ENCODE results near the gene TPO.

TPO gene

DNA sequence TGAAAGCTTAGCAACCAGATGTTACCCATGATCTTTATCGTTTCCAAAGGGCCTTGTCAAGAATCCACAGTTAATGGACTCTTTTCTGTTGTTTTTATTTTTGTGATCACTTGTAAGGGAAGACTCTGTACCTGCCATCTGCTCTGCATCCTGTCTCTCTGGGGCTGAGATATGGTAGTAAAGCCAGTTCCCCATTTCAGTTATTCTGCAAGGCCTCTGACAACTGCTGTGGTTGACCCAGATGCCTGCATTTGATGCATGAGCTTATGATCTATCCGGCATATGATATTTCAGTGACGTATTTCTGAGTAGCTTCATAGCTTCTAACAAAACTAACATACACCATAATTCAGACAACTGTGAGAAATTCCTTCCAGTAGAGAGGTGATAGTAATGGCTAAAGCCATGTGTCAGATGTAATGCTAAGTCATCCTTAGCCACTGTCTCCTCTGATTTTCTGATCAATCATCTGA is 105.1 kb downstream of the TPO start:
- no peak overlapping the region for H3K4me3 ChIP-seq (ENCODE audit: low read depth, low read length)

DNA sequence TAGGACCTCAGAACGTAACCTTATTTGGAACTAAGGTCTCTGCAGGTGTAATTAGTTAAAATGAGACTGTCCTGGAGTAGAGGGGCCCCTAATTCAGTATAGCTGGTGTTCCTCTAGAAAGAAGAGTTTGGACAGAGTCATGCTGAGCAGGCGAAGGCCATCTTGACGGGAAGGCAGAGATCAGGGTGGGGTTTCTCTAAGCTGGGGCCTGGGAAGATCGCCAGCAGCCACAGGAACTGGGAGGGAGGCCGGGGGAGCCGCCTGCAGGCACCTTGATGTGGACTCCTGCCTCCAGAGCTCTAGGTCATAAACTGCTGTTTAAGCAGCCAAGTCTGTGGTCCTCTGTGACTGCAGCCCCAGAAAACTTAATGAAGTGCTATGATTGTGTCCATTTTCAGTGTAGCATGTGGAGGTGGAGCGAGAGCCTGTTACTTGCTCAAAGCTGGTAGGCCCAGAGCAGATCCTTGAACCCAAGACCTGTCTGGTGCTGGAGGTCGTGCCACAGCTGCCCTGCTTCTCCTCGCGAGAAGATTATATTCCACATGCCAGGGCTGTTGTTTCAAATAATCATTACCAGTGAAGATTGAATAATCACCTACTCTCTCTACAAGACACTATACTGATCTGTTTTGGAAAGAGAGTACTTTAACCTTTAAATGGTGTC is 105.7 kb downstream of the TPO start:
- H3K4me3 ChIP-seq (ENCODE audit: low read depth, low read length): no peak overlapping the region

GRCh38 chr2:1521191-1521877 is 108.1 kb downstream of the TPO start:
- H3K4me3 ChIP-seq (ENCODE audit: low read depth, low read length): no peak overlapping the region

GRCh38 chr2:1521878-1522830 is 108.9 kb downstream of the TPO start:
- H3K4me3 ChIP-seq (ENCODE audit: low read depth, low read length): no peak overlapping the region

DNA sequence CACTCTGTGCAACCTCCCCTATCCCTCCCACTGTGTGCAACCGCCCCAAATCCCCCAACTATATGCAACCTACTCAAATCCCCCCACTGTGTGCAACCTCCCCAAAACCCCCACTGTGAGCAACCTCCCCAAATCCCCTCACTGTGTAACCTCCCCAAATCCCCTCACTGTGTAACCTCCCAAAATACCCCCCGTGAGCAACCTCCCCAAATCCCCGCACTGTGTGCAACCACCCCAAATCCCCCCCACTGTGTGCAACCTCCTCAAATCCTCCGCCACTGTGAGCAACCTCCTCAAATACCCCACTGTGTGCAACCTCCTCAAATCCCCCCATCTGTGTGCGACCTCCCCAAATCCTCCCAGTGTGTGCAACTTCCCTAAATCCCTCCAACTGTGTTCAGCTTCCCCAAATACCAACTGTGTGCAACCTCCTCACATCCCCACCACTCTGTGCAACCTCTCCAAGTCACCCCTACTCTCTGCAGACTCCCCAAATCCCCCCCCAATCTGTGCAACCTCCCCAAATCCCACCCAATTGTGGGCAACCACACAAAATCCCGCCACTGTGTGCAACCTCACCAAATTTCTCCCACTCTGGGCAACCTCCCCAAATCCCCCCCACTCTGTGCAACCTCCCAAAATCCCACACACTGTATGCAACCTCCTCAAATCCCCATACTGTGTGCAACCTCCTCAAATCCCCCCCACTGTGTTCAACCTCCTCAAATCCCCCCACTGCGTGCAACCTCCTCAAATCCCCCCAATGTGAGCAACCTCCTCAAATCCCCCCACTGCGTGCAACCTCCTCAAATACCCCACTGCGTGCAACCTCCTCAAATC is 114.1 kb downstream of the TPO start:
- H3K4me3 ChIP-seq (ENCODE audit: low read depth, low read length): no peak overlapping the region

DNA sequence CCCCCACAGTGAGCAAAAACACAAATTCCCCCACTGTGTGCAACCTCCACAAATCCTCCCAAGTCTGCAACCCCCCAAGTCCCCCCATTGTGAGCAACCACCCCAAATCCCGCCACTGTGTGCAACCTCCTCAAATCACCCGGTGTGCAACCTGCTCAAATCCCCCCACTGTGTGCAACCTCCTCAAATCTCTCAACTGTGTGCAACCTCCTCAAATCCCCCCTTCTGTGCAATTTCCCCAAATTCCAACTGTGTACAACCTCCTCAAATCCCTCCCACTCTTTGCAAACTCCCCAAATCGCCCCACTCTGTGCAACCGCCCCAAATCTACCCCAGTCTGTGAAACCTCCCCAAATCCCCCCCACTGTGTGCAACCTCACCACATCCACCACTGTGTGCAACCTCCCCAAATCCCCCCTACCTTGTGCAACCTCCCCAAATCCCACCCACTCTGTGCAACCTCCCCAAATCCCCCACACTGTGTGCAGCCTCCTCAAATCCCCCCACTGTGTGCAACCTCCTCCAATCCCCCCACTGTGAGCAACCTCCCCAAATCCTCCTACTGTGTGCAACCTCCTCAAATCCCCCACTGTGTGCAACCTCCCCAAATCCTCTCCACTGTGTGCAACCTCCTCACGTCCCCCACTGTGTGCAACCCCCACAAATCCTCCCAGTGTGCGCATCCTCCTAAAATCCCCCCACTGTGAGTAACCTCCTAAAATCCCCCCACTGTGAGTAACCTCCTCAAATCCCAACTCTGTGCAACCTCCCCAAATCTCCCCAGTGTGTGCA is 115.2 kb downstream of the TPO start:
- no peak overlapping the region for H3K4me3 ChIP-seq (ENCODE audit: low read depth, low read length)

DNA sequence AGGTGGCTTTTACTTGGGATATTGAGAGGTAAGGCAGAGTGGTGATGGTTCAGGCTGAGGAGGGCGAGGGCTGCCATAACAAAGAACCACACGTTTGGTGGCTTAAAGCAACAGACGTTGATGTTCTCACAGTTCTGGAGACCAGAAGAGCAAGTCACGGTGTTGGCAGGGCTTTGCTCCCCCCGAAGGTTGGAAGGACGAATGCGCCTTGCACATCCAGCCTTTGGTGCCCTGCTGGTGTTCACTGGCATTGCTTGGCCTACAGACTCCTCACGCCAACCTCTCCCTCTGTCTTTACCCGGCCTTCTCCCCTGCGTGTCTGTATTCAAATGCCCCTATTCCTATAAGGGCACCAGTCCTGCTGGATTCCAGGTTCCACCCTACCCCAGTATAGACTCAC is 125.4 kb downstream of the TPO start:
- H3K4me3 ChIP-seq (ENCODE audit: low read depth, low read length): no peak overlapping the region

DNA sequence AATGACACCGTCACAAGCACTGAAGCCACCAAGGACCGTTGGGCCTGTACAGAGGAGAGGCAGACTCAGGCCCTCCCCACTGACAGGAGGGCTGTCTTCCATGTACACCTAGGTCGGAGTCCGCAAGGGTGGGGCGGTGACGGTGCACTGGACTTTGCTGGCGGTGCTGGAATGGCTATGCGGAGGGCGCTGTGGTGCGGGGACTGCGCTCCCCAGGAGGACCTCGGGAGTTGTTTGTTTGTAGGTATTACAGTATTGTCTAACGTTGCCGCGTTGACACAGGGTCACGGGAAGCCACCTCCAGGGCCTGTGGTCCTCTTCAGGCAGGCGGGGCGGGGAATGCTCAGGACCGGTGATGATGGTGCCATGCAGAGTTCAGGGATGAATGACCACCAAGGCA is 126.2 kb downstream of the TPO start:
- H3K4me3 ChIP-seq (ENCODE audit: low read depth, low read length): no peak overlapping the region

GRCh38 chr2:1539973-1540372 is 126.7 kb downstream of the TPO start:
- H3K4me3 ChIP-seq (ENCODE audit: low read depth, low read length): no peak overlapping the region

DNA sequence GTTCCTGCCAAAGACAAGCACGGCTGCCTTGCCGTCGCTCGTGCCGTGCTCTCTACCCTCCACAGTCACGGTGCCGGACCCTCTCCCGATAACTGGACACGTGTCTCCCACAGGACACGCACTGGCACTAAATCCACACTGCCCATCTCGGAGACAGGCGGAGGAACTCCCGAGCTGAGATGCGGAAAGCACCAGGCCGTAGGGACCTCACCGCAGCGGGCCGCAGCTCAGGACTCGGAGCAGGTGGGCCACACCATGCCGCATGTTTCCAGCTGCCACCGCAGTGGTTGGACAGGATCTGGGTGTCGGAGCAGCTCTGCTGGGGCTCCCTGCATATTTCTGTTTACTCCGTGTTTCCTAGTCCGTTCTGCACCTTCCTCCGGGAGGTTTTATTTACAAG is 127.2 kb downstream of the TPO start:
- H3K4me3 ChIP-seq (ENCODE audit: low read depth, low read length): no peak overlapping the region

DNA sequence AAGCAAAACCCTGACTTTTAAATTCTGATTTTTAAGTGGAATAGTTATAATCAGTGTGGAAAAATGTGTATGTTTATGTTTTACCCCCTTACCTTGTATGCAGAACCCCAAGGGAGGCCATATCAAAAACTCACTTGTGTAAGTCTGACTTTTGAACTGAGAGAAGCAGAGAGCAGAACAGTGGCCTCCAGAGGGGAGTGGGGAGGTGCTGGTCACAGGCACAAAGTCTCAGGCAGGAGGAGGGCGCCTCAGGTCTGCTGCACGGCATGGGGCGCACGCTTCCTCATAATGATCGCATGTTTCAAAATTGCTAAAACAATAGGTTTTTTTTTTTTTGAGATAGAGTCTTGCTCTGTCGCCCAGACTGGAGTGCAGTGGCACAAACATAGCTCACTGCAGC is 127.8 kb downstream of the TPO start:
- H3K4me3 ChIP-seq (ENCODE audit: low read depth, low read length): no peak overlapping the region

- H3K4me3 ChIP-seq (ENCODE audit: low read depth, low read length): no peak overlapping the region
Observed at GRCh38 chr2:1541819-1542475, 128.7 kb downstream of the TPO start.

- H3K4me3 ChIP-seq (ENCODE audit: low read depth, low read length): no peak overlapping the region
Observed at GRCh38 chr2:1542971-1543370, 129.7 kb downstream of the TPO start.

GRCh38 chr2:1543776-1544477 is 130.7 kb downstream of the TPO start:
- no peak overlapping the region for H3K4me3 ChIP-seq (ENCODE audit: low read depth, low read length)

DNA sequence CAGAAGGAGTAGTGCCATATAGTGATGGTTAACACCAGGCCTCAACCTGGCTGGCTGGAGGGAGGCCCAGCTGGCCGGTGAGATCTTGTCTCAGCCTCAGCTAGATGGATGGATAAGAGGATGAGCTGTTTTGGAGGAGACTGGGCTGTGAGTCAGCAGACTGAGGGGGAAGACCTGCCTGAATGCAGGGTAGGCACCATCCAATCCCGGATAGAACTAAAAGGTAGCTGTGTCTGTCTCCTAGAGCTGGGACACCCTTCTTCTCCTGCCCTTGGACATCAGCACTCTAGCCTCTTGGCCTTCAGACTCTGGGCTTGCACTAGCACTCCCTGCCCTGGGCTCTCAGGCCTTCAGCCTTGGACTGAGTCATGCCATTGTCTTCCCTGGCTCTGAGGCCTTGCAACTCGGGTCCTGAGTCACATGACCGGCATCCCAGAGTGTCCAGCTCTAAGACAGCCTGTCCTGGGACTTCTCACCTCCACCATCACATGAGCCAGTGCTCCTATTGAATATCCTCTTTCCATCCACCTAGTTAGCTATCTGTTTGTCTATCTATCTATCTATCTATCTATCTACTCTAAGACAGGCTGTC is 131.3 kb downstream of the TPO start:
- no peak overlapping the region for H3K4me3 ChIP-seq (ENCODE audit: low read depth, low read length)

DNA sequence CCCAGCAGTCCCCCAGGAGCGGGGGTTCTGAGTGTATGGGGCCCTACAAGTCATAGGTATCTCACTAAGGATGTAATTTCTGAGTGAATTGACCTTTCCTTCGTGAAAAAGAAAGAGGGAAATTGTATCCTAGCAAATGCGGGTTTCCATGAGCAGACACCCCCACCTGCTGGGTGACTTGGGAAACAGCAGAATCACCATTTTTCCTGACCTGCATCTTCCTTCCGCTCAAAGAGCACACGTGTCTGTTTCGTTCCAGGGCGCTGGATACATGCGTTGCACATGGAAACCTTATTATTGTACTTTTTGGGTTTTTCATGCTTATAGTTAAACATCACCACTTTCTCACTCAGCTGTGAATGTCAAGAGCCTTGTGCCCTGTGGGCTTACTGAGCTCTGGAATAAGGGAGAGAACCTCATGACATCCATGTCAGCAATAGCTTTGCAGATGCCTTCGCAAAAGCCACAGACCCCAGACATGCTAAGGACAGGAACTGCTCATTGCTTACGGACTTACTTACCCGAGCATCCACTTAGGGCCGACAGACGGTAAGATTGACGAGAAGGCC is 132.8 kb downstream of the TPO start:
- H3K4me3 ChIP-seq (ENCODE audit: low read depth, low read length): no peak overlapping the region

DNA sequence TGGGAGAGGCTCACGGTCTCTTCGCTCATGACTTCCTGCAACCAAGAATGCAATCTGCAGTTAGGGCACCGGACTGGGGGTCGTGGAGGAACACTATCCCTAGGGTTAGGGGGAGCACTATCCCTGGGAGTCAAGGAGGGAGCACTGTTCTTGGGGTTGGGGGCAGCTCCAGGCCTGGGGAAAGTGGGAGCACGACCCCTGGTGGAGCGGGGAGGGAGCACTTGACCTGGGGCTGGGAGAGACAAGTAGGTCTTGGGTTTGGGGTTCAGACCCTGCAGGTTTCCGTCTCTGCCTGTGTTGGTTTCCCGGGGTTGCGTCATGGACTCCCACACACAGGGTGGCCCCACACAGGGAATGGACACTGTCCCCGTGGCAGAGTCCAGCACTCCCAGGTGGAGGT is 133.6 kb downstream of the TPO start:
- H3K4me3 ChIP-seq (ENCODE audit: low read depth, low read length): no peak overlapping the region
